ENCODE measurements around the gene MINDY4. TPM values are rescaled to one million over a fixed set of nuclear protein-coding genes. Genes with fewer than 3 reads are reported as not detected.
"Not testable (repeated sequence)": the region's sequence is repeated elsewhere in the genome, so short reads cannot be mapped to it uniquely, and the experiment has no call there.

MINDY4 gene
- total and polyA plus RNA-seq, 2 of the 13 experiments (the other 11 are each of a cell fraction or from before 2014, with no cell fraction given) = not detected

GRCh38 chr7:30805931-30806330, 34.7 kb downstream of the MINDY4 start:
- DNase-seq (ENCODE audit: low spot score) = no peak
- Histone ChIP-seq H2AFZ (ENCODE audit: low read length) (no peak overlapping the region), H3K4me3 (replicated peaks in 1 of 3; ENCODE audit: insufficient read depth in 1 of 3, low read depth in 2 of 3, low read length in 3 of 3) (no peak overlapping the region), H3K36me3 (replicated peaks in 1 of 2; ENCODE audit: control insufficient read depth in 1 of 2, insufficient read depth in 2 of 2, low read length in 2 of 2) (no peaks in the 10 kb centered on the region), H3K79me2 (ENCODE audit: insufficient read depth, low read length) (no peaks in the 10 kb centered on the region), H3K9me3 (ENCODE audit: low read length) (no peaks in the 10 kb centered on the region), H3K27me3 (ENCODE audit: control insufficient read depth in 1 of 2, insufficient read depth in 2 of 2, low read length in 2 of 2) (peaks cover 0 to 5% of the 10 kb centered on the region in 2 experiments; a peak in 1 of 5 replicates), H3K4me1 (ENCODE audit: insufficient read depth, low read length) (no peaks in the 10 kb centered on the region), H3K9ac (ENCODE audit: insufficient read depth, low read depth, low read length) (no peak overlapping the region), H3K27ac (ENCODE audit: extremely low read length, insufficient read depth, low read length) (no peak overlapping the region), H3K4me2 (ENCODE audit: low read depth, low read length) (no peak overlapping the region), H4K20me1 (ENCODE audit: insufficient read depth, low read length) (no peaks in the 10 kb centered on the region)
- no TSS peak for BruUV-seq (replicated peaks)
- TF ChIP-seq MED13 (CRISPR knock-in tag; IDR thresholded peaks at IDR 0.05) = no peak
- POLR2A ChIA-PET = no interaction called here
- no peak for ATAC-seq
- intact Hi-C loops (cut with micrococcal nuclease; ENCODE audit: unreplicated experiment) = no loop called here
- CTCF ChIA-PET (ENCODE audit: low intra/inter-chr PET ratio, low total read pairs) = no interaction called here
- in situ Hi-C loops (cut with HindIII; ENCODE audit: extremely low pct_ligation_motif_present, low pct_unique_long_range_greater_than_20kb) = no loop called here
- no peak for FAIRE-seq
- whole genome bisulfite sequencing (ENCODE audit: low lambda C conversion rate) = 24% methylated on average over 6 of the region's 6 CpGs

GRCh38 chr7:30807477-30807876, 36.3 kb downstream of the MINDY4 start:
- H3K9ac ChIP-seq (ENCODE audit: insufficient read depth, low read depth, low read length); H3K79me2 ChIP-seq (ENCODE audit: insufficient read depth, low read length); DNase-seq (ENCODE audit: low spot score); intact Hi-C loops (cut with micrococcal nuclease; ENCODE audit: unreplicated experiment); H3K4me2 ChIP-seq (ENCODE audit: low read depth, low read length); H3K27me3 ChIP-seq (ENCODE audit: control insufficient read depth in 1 of 2, insufficient read depth in 2 of 2, low read length in 2 of 2); H3K4me1 ChIP-seq (ENCODE audit: insufficient read depth, low read length); CTCF ChIA-PET (ENCODE audit: low intra/inter-chr PET ratio, low total read pairs); H3K4me3 ChIP-seq (replicated peaks in 1 of 3; ENCODE audit: insufficient read depth in 1 of 3, low read depth in 2 of 3, low read length in 3 of 3); FAIRE-seq; ATAC-seq; H3K27ac ChIP-seq (ENCODE audit: extremely low read length, insufficient read depth, low read length); H2AFZ ChIP-seq (ENCODE audit: low read length); BruUV-seq (replicated peaks); in situ Hi-C loops (cut with HindIII; ENCODE audit: extremely low pct_ligation_motif_present, low pct_unique_long_range_greater_than_20kb); POLR2A ChIA-PET; H4K20me1 ChIP-seq (ENCODE audit: insufficient read depth, low read length); H3K9me3 ChIP-seq (ENCODE audit: low read length); H3K36me3 ChIP-seq (replicated peaks in 1 of 2; ENCODE audit: control insufficient read depth in 1 of 2, insufficient read depth in 2 of 2, low read length in 2 of 2): not testable (repeated sequence)
- WGBS (ENCODE audit: low lambda C conversion rate) = 66% methylated on average over 8 of the region's 8 CpGs

DNA sequence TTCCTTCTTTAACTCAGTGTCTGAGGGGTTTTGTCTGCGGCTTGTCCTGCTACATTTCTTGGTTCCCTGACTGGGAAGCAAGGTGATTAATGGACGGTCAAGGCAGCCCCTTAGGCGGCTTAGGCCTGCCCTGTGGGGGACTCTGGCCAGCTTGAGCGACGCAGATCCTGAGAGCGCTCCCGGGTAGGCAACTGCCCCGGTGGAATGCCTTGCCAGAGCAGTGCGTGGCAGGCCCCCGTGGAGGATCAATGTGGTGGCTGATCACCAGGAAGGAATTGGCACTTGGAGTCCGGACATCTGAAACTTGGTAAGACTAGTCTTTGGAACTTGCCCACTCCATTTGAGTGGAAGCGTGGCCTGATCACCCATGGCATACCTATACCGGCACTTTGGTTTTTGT, 36.7 kb downstream of the MINDY4 start:
- POLR2A ChIA-PET; H4K20me1 ChIP-seq (ENCODE audit: insufficient read depth, low read length); H2AFZ ChIP-seq (ENCODE audit: low read length); CTCF ChIA-PET (ENCODE audit: low intra/inter-chr PET ratio, low total read pairs); in situ Hi-C loops (cut with HindIII; ENCODE audit: extremely low pct_ligation_motif_present, low pct_unique_long_range_greater_than_20kb); H3K79me2 ChIP-seq (ENCODE audit: insufficient read depth, low read length); BruUV-seq (replicated peaks); H3K27ac ChIP-seq (ENCODE audit: extremely low read length, insufficient read depth, low read length); DNase-seq (ENCODE audit: low spot score); H3K9me3 ChIP-seq (ENCODE audit: low read length); ATAC-seq; H3K4me3 ChIP-seq (replicated peaks in 1 of 3; ENCODE audit: insufficient read depth in 1 of 3, low read depth in 2 of 3, low read length in 3 of 3); intact Hi-C loops (cut with micrococcal nuclease; ENCODE audit: unreplicated experiment); H3K4me1 ChIP-seq (ENCODE audit: insufficient read depth, low read length); H3K9ac ChIP-seq (ENCODE audit: insufficient read depth, low read depth, low read length); H3K36me3 ChIP-seq (replicated peaks in 1 of 2; ENCODE audit: control insufficient read depth in 1 of 2, insufficient read depth in 2 of 2, low read length in 2 of 2); FAIRE-seq; H3K4me2 ChIP-seq (ENCODE audit: low read depth, low read length); H3K27me3 ChIP-seq (ENCODE audit: control insufficient read depth in 1 of 2, insufficient read depth in 2 of 2, low read length in 2 of 2): not testable (repeated sequence)
- 25% methylated on average over 3 of the region's 13 CpGs for WGBS (ENCODE audit: low lambda C conversion rate)

All from HepG2 (cell line).